HCT116 (cell line): ENCODE measurements around the gene GMPR2. TPM values are rescaled to one million over a fixed set of nuclear protein-coding genes. Genes with fewer than 3 reads are reported as not detected.

Experiments used
- ATAC-seq: fragments of 200-7000 bp; cut with Tn5 transposase; 2 replicates; pipeline ENCODE4 v1.9.1; 2020; ENCODE audit warnings: mild to moderate bottlenecking, moderate library complexity
- BruUV-seq: library from RNA; stranded (reverse); fragments of 400-500 nt; replicated peaks from 2 replicates; lab custom pipeline; 2021; lab: Mats Ljungman, UMichigan
- CTCF ChIA-PET: fragments of 300-600 bp; sonication (Branson Sonifier 250); formaldehyde crosslinking; loops from one replicate; lab custom pipeline; 2021; ENCODE audit warnings: antibody characterized with exemption; lab: Charles Lee
- POLR2A ChIA-PET: fragments of 300-600, 350-600 bp; sonication (Branson Sonifier 250); formaldehyde crosslinking; loops from one replicate; lab custom pipeline; 2021; ENCODE audit warnings: antibody characterized with exemption; lab: Charles Lee
- RAD21 ChIA-PET, 2 experiments: fragments of 300-600 bp; sonication (Branson Sonifier 250); formaldehyde crosslinking; loops; one replicate each; lab custom pipeline; 2023; ENCODE audit warnings: low total read pairs in 2 of 2; ENCODE audit not compliant: uncharacterized antibody in 2 of 2, unreplicated experiment in 2 of 2, low non-redundant PET in 1 of 2; lab: Charles Lee
- DNase-seq: peaks from one replicate; pipeline ENCODE4 v3.0.0-alpha.2; 2010; ENCODE audit warnings: low read depth, low spot score
- H2AFZ ChIP-seq: fragments of 200-600 bp; shearing (Covaris generic), sonication (generic); 2 replicates; pipeline ENCODE4 v1.6.1; 2017; ENCODE audit warnings: low read depth, mixed run types, mixed read lengths, antibody characterized with exemption, low read length; ENCODE audit not compliant: poor library complexity, severe bottlenecking
- H3K27ac ChIP-seq: 2 replicates; pipeline ENCODE4 v1.5.1; 2012; ENCODE audit warnings: low read depth, low read length
- H3K27me3 ChIP-seq: fragments of 200-600 bp; sonication (generic); 2 replicates; pipeline ENCODE4 v1.6.1; 2016; ENCODE audit warnings: mixed run types, low read length, mixed read lengths; ENCODE audit not compliant: insufficient read depth
- H3K36me3 ChIP-seq, 2 experiments: fragments of 200-500 bp in 1 of 2; fragments of 200-600 bp in 1 of 2; sonication (Bioruptor generic) in 1 of 2; sonication (generic) in 1 of 2; 2 replicates each; pipeline versions ENCODE4 v1.5.1 to v1.6.1; 2014 to 2016; ENCODE audit warnings: low read length in 2 of 2, inconsistent platforms in 1 of 2, mixed read lengths in 1 of 2, mixed run types in 1 of 2; ENCODE audit not compliant: insufficient read depth in 2 of 2, control insufficient read depth in 1 of 2
- H3K4me1 ChIP-seq, 2 experiments: fragments of 200-600 bp in 1 of 2; sonication (generic) in 1 of 2; 2 replicates each; pipeline versions ENCODE4 v1.5.1 to v1.6.1; 2012 to 2017; ENCODE audit warnings: low read length in 2 of 2, inconsistent platforms in 1 of 2, mild to moderate bottlenecking in 1 of 2, mixed read lengths in 1 of 2, mixed run types in 1 of 2, moderate library complexity in 1 of 2; ENCODE audit not compliant: insufficient read depth in 2 of 2, control insufficient read depth in 1 of 2
- H3K4me2 ChIP-seq: fragments of 200-600 bp; sonication (generic); 2 replicates; pipeline ENCODE4 v1.6.1; 2017; ENCODE audit warnings: mixed run types, low read length, mixed read lengths
- H3K4me3 ChIP-seq, 2 experiments: fragments of 200-600 bp in 1 of 2; sonication (generic) in 1 of 2; replicated peaks in 1 of 2; 2 replicates each; pipeline ENCODE4 v1.5.1; 2011 to 2016; ENCODE audit warnings: low read length in 2 of 2, control low read depth in 1 of 2, low read depth in 1 of 2, mild to moderate bottlenecking in 1 of 2, mixed read lengths in 1 of 2, mixed run types in 1 of 2
- H3K79me2 ChIP-seq: fragments of 200-600 bp; sonication (generic); 2 replicates; pipeline ENCODE4 v1.6.1; 2017; ENCODE audit warnings: mild to moderate bottlenecking, mixed run types, low read length, moderate library complexity, mixed read lengths; ENCODE audit not compliant: insufficient read depth
- H3K9ac ChIP-seq: fragments of 200-600 bp; sonication (generic); 2 replicates; pipeline ENCODE4 v1.6.1; 2016; ENCODE audit warnings: low read length, mixed read lengths
- H3K9me2 ChIP-seq: fragments of 200-600 bp; sonication (generic), shearing (Covaris generic); 2 replicates; pipeline ENCODE4 v1.6.1; 2017; ENCODE audit warnings: mixed run types, mild to moderate bottlenecking, moderate library complexity; ENCODE audit not compliant: insufficient read depth
- H3K9me3 ChIP-seq, 2 experiments: fragments of 200-500 bp in 1 of 2; fragments of 200-600 bp in 1 of 2; sonication (Bioruptor generic) in 1 of 2; sonication (generic) in 1 of 2; 2 replicates each; pipeline ENCODE4 v1.6.1; 2014 to 2017; ENCODE audit warnings: low read length in 2 of 2, mixed read lengths in 2 of 2, inconsistent platforms in 1 of 2, low read depth in 1 of 2, mild to moderate bottlenecking in 1 of 2, mixed run types in 1 of 2, moderate library complexity in 1 of 2; ENCODE audit not compliant: control insufficient read depth in 1 of 2, insufficient read depth in 1 of 2
- H4K20me1 ChIP-seq: fragments of 200-600 bp; sonication (generic), shearing (Covaris generic); 2 replicates; pipeline ENCODE4 v1.6.1; 2017; ENCODE audit warnings: mixed run types, mild to moderate bottlenecking, moderate library complexity; ENCODE audit not compliant: insufficient read depth
- CBX3 ChIP-seq: IDR thresholded peaks from 2 replicates; pipeline ENCODE4 v1.6.1; 2012; ENCODE audit warnings: low read depth
- CEBPB ChIP-seq: IDR thresholded peaks from 2 replicates; pipeline ENCODE4 v1.6.1; 2012; ENCODE audit warnings: low read depth
- EGR1 ChIP-seq: IDR thresholded peaks from 2 replicates; pipeline ENCODE4 v1.6.1; 2012; ENCODE audit warnings: low read depth
- ELF1 ChIP-seq: IDR thresholded peaks from 2 replicates; pipeline ENCODE4 v1.6.1; 2012; ENCODE audit warnings: low read depth, borderline replicate concordance
- FOSL1 ChIP-seq: IDR thresholded peaks from 2 replicates; pipeline ENCODE4 v1.6.1; 2012; ENCODE audit warnings: low read depth
- JUND ChIP-seq: IDR thresholded peaks from 2 replicates; pipeline ENCODE4 v1.6.1; 2012
- POLR2A ChIP-seq: IDR thresholded peaks from 2 replicates; pipeline ENCODE4 v1.7.0; 2011; ENCODE audit warnings: borderline replicate concordance; ENCODE audit not compliant: insufficient read depth, insufficient read length; ENCODE audit errors: extremely low read depth
- POLR2AphosphoS5 ChIP-seq: IDR thresholded peaks from 2 replicates; pipeline ENCODE4 v1.6.1; 2011; ENCODE audit warnings: mild to moderate bottlenecking, low read depth, low read length, moderate library complexity
- SIN3A ChIP-seq: IDR thresholded peaks from 2 replicates; pipeline ENCODE4 v1.6.1; 2012; ENCODE audit warnings: low read depth
- SP1 ChIP-seq: IDR thresholded peaks from 2 replicates; pipeline ENCODE4 v1.6.1; 2012; ENCODE audit warnings: low read depth
- SRF ChIP-seq: IDR thresholded peaks from 2 replicates; pipeline ENCODE4 v1.6.1; 2012; ENCODE audit warnings: low read depth
- TCF7L2 ChIP-seq: IDR thresholded peaks from 2 replicates; pipeline ENCODE4 v1.7.0; 2011; ENCODE audit warnings: borderline replicate concordance, inconsistent platforms; ENCODE audit not compliant: insufficient read depth, insufficient read length; ENCODE audit errors: extremely low read depth
- YY1 ChIP-seq: IDR thresholded peaks from 2 replicates; pipeline ENCODE4 v1.6.1; 2011; ENCODE audit warnings: low read length, low read depth, moderate library complexity, mild to moderate bottlenecking; ENCODE audit not compliant: insufficient replicate concordance; ENCODE audit errors: extremely low read depth
- ZFX ChIP-seq: fragments of 450-650 bp; IDR thresholded peaks from 2 replicates; pipeline ENCODE4 v1.6.1; 2017
- ZNF274 ChIP-seq: fragments of 200-500 bp; sonication (Bioruptor generic); IDR thresholded peaks from 2 replicates; pipeline ENCODE4 v1.6.1; 2014; ENCODE audit warnings: mild to moderate bottlenecking, low read depth, low read length, inconsistent platforms
- intact Hi-C: fragments of 100-400 bp; cut with micrococcal nuclease; formaldehyde crosslinking; loops from 2 replicates; pipeline ENCODE4 v1.10.0; 2022
- total RNA-seq: library from RNA; stranded (reverse); gene quantifications from one replicate; pipeline ENCODE4 v1.2.1, GENCODE V29; 2021; ENCODE audit not compliant: unreplicated experiment
- TF ChIP-seq, protein P1 (sequence below), 3 experiments: fragments of 200-600 bp in 1 of 3; sonication (generic) in 1 of 3; IDR thresholded peaks in 2 of 3; conservative IDR thresholded peaks in 1 of 3; 2 replicates each; pipeline ENCODE4 v1.5.1; 2012 to 2017; ENCODE audit warnings: low read depth in 2 of 3, low read length in 2 of 3, antibody characterized with exemption in 1 of 3, borderline replicate concordance in 1 of 3, control low read depth in 1 of 3, mild to moderate bottlenecking in 1 of 3, mixed read lengths in 1 of 3, mixed run types in 1 of 3, moderate library complexity in 1 of 3; ENCODE audit not compliant: insufficient read depth in 1 of 3
- TF ChIP-seq, protein P2 (sequence below): IDR thresholded peaks from 2 replicates; pipeline ENCODE4 v1.6.1; 2012; ENCODE audit warnings: low read depth
- TF ChIP-seq, protein P3 (sequence below): IDR thresholded peaks from 2 replicates; pipeline ENCODE4 v1.6.1; 2011; ENCODE audit warnings: mild to moderate bottlenecking, low read length, moderate library complexity; ENCODE audit not compliant: insufficient replicate concordance; ENCODE audit errors: extremely low read depth

GMPR2 gene
- total RNA-seq, 1 experiment from 2014 or later, result 66.9 TPM

DNA sequence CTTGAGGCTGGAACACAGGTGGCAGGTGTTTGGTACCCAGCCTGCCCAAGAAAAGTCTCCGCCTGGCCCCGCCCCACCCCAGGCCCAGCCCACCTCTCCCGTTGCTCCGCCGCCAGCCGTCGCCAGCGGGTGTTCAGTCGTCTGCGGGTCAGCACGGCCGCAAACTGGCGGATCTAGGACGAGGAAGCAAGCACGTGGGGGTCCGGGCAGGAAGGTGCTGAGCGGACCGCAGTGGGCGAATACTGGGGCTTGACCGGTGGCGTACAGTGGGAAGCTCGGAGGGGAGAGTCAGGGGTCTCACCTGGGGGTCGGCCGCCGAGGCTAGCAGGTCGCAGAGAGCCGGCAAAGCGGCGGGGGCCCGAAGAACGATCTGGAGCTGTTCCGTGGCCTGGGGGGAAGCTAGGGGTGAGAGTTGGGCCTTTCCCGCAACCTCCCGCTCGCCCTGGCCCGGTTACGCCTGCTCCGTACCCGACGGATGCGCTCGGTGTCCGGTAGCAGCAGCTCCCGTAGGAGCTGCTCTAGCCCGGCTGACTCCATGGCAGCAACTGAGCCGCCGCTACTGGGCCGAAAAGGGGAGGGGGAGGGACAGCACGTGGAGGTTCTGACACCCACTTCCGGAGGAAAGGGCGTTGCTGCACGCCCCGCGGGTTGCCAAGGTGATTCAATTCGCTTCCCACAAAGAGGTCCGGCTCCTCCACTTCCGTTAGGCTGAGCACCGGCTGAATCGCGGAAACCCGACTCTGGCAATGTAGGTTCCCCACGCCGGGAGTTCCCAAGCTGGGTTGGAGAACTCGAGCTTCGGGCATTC, 44.3 kb upstream of the GMPR2 start, which contains the start of gene IPO4:
TSS of gene IPO4 (minus strand) at position 566 of the 808 bp plus-strand sequence. CDS start at position 537, 29 bp downstream.
- Histone ChIP-seq H3K27ac (peak within 1 kb of the TSS; percentile 98), H3K9me2 (no peaks in the 10 kb centered on the region), H3K36me3 (peaks cover 39 to 42% of the 10 kb centered on the region in 2 experiments; a peak in 3 of 4 replicates), H3K27me3 (no peaks in the 10 kb centered on the region), H3K9me3 (no peaks in the 10 kb centered on the region), H2AFZ (no peak within 1 kb of the TSS), H4K20me1 (no peaks in the 10 kb centered on the region), H3K79me2 (peaks cover 45% of the 10 kb centered on the region), H3K9ac (peak within 1 kb of the TSS; percentile 77), H3K4me3 (peak within 1 kb of the TSS; percentile 89 to 94), H3K4me2 (peak within 1 kb of the TSS; percentile 91), H3K4me1 (peaks cover 16 to 17% of the 10 kb centered on the region in 2 experiments)
- ChIA-PET CTCF (interaction anchor here (0.8 to 1.5 kb wide), 2 partner anchors 27 to 243 kb away, joined by 3 to 4 read pairs; partner anchors contain the start of gene IRF9), POLR2A (interaction anchor here (0.8 to 1.6 kb wide), 7 partner anchors 25 to 94 kb away, joined by 3 to 5 read pairs (median 3); partner anchors contain the start of genes CHMP4A, DCAF11, EMC9 and NRL), RAD21 (no interaction called here)
- ATAC-seq (peak; percentile 90), DNase-seq (peak; percentile 95)
- intact Hi-C loops, result no loop called here
- BruUV-seq, result no TSS peak
- TF ChIP-seq, protein P1, sequence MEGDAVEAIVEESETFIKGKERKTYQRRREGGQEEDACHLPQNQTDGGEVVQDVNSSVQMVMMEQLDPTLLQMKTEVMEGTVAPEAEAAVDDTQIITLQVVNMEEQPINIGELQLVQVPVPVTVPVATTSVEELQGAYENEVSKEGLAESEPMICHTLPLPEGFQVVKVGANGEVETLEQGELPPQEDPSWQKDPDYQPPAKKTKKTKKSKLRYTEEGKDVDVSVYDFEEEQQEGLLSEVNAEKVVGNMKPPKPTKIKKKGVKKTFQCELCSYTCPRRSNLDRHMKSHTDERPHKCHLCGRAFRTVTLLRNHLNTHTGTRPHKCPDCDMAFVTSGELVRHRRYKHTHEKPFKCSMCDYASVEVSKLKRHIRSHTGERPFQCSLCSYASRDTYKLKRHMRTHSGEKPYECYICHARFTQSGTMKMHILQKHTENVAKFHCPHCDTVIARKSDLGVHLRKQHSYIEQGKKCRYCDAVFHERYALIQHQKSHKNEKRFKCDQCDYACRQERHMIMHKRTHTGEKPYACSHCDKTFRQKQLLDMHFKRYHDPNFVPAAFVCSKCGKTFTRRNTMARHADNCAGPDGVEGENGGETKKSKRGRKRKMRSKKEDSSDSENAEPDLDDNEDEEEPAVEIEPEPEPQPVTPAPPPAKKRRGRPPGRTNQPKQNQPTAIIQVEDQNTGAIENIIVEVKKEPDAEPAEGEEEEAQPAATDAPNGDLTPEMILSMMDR (IDR thresholded peaks at IDR 0.05 in 2 of 3, conservative IDR thresholded peaks at IDR 0.05 in 1 of 3; ENCODE audit: borderline replicate concordance in 1 of 3, insufficient read depth in 1 of 3, low read depth in 2 of 3, low read length in 2 of 3), result no peak
- peak; percentile 57; the same call in 1 of the 2 replicates for TF ChIP-seq ELF1
- peak; percentile 88 for TF ChIP-seq POLR2A
- TF ChIP-seq TCF7L2, result peak; percentile 65
- TF ChIP-seq POLR2AphosphoS5, result peak; percentile 89
- peak; percentile 97 for TF ChIP-seq SIN3A
- TF ChIP-seq CEBPB, result no peak
- TF ChIP-seq FOSL1, result no peak; the same call in 1 of the 2 replicates
- TF ChIP-seq CBX3, result peak; percentile 97
- peak; percentile 87 for TF ChIP-seq SRF
- TF ChIP-seq ZNF274, result no peak
- peak; percentile 82; the same call in 1 of the 2 replicates for TF ChIP-seq ZFX
- TF ChIP-seq SP1, result peak; percentile 79
- 0 out of 2 replicates have a peak, but pooled peaks have one; percentile 33 for TF ChIP-seq JUND
- TF ChIP-seq EGR1, result peak; percentile 60
- TF ChIP-seq, protein P2, sequence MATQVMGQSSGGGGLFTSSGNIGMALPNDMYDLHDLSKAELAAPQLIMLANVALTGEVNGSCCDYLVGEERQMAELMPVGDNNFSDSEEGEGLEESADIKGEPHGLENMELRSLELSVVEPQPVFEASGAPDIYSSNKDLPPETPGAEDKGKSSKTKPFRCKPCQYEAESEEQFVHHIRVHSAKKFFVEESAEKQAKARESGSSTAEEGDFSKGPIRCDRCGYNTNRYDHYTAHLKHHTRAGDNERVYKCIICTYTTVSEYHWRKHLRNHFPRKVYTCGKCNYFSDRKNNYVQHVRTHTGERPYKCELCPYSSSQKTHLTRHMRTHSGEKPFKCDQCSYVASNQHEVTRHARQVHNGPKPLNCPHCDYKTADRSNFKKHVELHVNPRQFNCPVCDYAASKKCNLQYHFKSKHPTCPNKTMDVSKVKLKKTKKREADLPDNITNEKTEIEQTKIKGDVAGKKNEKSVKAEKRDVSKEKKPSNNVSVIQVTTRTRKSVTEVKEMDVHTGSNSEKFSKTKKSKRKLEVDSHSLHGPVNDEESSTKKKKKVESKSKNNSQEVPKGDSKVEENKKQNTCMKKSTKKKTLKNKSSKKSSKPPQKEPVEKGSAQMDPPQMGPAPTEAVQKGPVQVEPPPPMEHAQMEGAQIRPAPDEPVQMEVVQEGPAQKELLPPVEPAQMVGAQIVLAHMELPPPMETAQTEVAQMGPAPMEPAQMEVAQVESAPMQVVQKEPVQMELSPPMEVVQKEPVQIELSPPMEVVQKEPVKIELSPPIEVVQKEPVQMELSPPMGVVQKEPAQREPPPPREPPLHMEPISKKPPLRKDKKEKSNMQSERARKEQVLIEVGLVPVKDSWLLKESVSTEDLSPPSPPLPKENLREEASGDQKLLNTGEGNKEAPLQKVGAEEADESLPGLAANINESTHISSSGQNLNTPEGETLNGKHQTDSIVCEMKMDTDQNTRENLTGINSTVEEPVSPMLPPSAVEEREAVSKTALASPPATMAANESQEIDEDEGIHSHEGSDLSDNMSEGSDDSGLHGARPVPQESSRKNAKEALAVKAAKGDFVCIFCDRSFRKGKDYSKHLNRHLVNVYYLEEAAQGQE, result no peak
- peak; percentile 85 for TF ChIP-seq YY1
- TF ChIP-seq, protein P3, sequence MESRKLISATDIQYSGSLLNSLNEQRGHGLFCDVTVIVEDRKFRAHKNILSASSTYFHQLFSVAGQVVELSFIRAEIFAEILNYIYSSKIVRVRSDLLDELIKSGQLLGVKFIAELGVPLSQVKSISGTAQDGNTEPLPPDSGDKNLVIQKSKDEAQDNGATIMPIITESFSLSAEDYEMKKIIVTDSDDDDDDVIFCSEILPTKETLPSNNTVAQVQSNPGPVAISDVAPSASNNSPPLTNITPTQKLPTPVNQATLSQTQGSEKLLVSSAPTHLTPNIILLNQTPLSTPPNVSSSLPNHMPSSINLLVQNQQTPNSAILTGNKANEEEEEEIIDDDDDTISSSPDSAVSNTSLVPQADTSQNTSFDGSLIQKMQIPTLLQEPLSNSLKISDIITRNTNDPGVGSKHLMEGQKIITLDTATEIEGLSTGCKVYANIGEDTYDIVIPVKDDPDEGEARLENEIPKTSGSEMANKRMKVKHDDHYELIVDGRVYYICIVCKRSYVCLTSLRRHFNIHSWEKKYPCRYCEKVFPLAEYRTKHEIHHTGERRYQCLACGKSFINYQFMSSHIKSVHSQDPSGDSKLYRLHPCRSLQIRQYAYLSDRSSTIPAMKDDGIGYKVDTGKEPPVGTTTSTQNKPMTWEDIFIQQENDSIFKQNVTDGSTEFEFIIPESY, result peak; percentile 61
